Parathyroid adenoma (tissue), 2 donors: ENCODE measurements around the gene ZNF565.

Source experiments
- H2AFZ ChIP-seq: fragments of 300-600 bp; sonication (generic); one replicate; pipeline ENCODE4 v1.7.0; 2017; ENCODE audit warnings: antibody characterized with exemption, mild to moderate bottlenecking
- H3K27ac ChIP-seq: fragments of 300-600 bp; sonication (generic); one replicate; pipeline ENCODE4 v1.7.0; 2017
- H3K27me3 ChIP-seq: fragments of 300-600 bp; sonication (generic); one replicate; pipeline ENCODE4 v1.7.0; 2017; ENCODE audit warnings: low read length; ENCODE audit not compliant: control insufficient read depth, insufficient read depth
- H3K36me3 ChIP-seq: fragments of 300-600 bp; sonication (generic); one replicate; pipeline ENCODE4 v1.7.0; 2017; ENCODE audit warnings: low read length; ENCODE audit not compliant: control insufficient read depth, insufficient read depth
- H3K4me1 ChIP-seq: fragments of 300-600 bp; sonication (generic); one replicate; pipeline ENCODE4 v1.7.0; 2017; ENCODE audit warnings: control low read depth
- H3K4me2 ChIP-seq: fragments of 300-600 bp; sonication (generic); one replicate; pipeline ENCODE4 v1.7.0; 2017; ENCODE audit warnings: low read length
- H3K4me3 ChIP-seq: fragments of 300-600 bp; sonication (generic); one replicate; pipeline ENCODE4 v1.7.0; 2017; ENCODE audit warnings: low read depth, low read length
- H3K79me2 ChIP-seq: fragments of 300-600 bp; sonication (generic); one replicate; pipeline ENCODE4 v1.7.0; 2017; ENCODE audit warnings: control low read depth
- H3K9ac ChIP-seq: fragments of 300-600 bp; sonication (generic); one replicate; pipeline ENCODE4 v1.7.0; 2017; ENCODE audit warnings: mild to moderate bottlenecking
- H3K9me3 ChIP-seq: fragments of 300-600 bp; sonication (generic); one replicate; pipeline ENCODE4 v1.7.0; 2017; ENCODE audit warnings: low read length; ENCODE audit not compliant: control insufficient read depth
- CTCF ChIP-seq: fragments of 300-600 bp; sonication (generic); IDR thresholded peaks from one replicate; pipeline ENCODE4 v1.7.0; 2017; ENCODE audit warnings: antibody characterized with exemption, mild to moderate bottlenecking
- donor health status: primary hyperparathyroidism.

ZNF565 gene

DNA sequence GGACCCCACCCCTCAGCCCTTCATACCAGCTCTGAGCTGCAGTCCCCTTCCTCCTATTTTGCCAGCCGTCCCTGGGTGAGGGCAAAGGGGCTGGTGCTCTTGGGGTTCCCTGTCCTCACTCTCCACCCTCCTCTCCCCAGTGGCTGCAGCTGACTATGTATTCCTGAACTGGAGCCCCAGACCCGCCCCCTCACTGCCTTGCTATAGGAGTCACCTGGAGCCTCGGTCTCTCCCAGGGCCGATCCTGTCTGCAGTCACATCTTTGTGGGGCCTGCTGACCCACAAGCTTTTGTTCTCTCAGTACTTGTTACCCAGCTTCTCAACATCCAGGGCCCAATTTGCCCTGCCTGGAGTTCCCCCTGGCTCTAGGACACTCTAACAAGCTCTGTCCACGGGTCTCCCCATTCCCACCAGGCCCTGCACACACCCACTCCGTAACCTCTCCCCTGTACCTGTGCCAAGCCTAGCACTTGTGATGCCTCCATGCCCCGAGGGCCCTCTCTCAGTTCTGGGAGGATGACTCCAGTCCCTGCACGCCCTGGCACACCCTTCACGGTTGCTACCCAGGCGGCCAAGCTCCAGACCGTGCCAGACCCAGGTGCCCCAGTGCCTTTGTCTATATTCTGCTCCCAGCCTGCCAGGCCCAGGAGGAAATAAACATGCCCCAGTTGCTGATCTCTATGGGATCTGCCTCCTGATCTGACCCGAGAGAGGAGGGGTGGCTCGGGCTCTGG lies 64.6 kb downstream of the ZNF565 start:
- no peaks in the 10 kb centered on the region for H3K36me3 ChIP-seq
- H3K9ac ChIP-seq: no peak overlapping the region
- TF ChIP-seq CTCF: no peak

GRCh38 chr19:36144624-36145023 lies 69.8 kb downstream of the ZNF565 start:
- Histone ChIP-seq H3K36me3 (no peaks in the 10 kb centered on the region), H3K4me3 (no peak overlapping the region), H3K27me3 (no peaks in the 10 kb centered on the region)

More for the DNA sequence above, 64.6 kb downstream of the ZNF565 start:
- no peaks in the 10 kb centered on the region for H3K4me1 ChIP-seq
- no peaks in the 10 kb centered on the region for H3K9me3 ChIP-seq
- no peak overlapping the region for H2AFZ ChIP-seq
- no peaks in the 10 kb centered on the region for H3K27me3 ChIP-seq
- no peak overlapping the region for H3K4me2 ChIP-seq
- peaks cover 7% of the 10 kb centered on the region for H3K79me2 ChIP-seq
- no peak overlapping the region for H3K4me3 ChIP-seq
- H3K27ac ChIP-seq: no peak overlapping the region

DNA sequence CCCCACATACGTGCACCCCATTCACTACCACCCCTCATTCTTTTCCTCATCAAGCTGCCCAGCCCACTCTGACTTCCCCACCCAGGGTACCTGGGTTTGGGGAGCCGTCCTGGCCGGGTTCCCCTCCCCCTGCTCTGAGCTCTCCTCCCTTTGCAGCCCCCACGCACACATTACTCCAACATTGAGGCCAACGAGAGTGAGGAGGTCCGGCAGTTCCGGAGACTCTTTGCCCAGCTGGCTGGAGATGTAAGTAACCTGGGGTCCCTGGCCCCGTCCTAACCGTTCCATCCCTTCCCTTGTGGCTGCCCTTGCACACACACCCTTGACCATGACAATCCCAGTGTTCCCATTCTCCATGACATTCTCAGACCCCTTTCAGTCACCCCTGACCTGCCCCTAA lies 72.0 kb downstream of the ZNF565 start:
- H3K36me3 ChIP-seq: no peaks in the 10 kb centered on the region

More at GRCh38 chr19:36144624-36145023, 69.8 kb downstream of the ZNF565 start:
- no peak overlapping the region for H3K27ac ChIP-seq
- H3K4me2 ChIP-seq: no peak overlapping the region
- H2AFZ ChIP-seq: no peak overlapping the region
- H3K9ac ChIP-seq: no peak overlapping the region
- no peaks in the 10 kb centered on the region for H3K4me1 ChIP-seq
- TF ChIP-seq CTCF: no peak
- H3K9me3 ChIP-seq: no peaks in the 10 kb centered on the region
- H3K79me2 ChIP-seq: peaks cover 9% of the 10 kb centered on the region

DNA sequence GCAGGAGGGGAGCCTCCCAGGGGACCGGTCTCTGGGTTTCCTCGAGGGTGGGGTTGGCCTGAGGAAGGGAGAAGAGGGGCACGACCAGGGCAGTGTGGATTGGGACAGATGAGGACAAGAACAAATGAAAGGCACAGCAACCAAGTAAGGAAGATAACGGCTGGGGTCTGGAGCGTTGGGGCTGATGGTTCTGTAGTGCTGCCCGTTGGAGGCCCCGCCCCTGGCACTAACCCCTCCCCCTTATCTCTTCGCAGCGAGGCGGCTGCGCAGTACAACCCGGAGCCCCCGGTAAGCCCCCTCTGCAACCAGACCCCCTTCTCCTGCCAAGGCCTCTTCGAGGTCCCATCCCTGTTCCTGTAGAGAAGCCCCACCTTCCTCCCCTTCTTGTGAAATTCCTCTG lies 72.4 kb downstream of the ZNF565 start:
- no peak overlapping the region for H2AFZ ChIP-seq
- no peak overlapping the region for H3K4me2 ChIP-seq
- H3K36me3 ChIP-seq: no peaks in the 10 kb centered on the region
- H3K27me3 ChIP-seq: no peaks in the 10 kb centered on the region
- no peak overlapping the region for H3K27ac ChIP-seq
- no peak overlapping the region for H3K9ac ChIP-seq
- H3K9me3 ChIP-seq: no peaks in the 10 kb centered on the region
- H3K79me2 ChIP-seq: peaks cover 9% of the 10 kb centered on the region
- H3K4me3 ChIP-seq: no peak overlapping the region
- no peak for TF ChIP-seq CTCF
- H3K4me1 ChIP-seq: peaks cover under 1% of the 10 kb centered on the region

More for the DNA sequence above, 72.0 kb downstream of the ZNF565 start:
- Histone ChIP-seq H3K4me3 (no peak overlapping the region), H3K79me2 (peaks cover 9% of the 10 kb centered on the region), H2AFZ (no peak overlapping the region), H3K27me3 (no peaks in the 10 kb centered on the region), H3K9ac (no peak overlapping the region), H3K4me1 (no peaks in the 10 kb centered on the region), H3K27ac (no peak overlapping the region), H3K9me3 (no peaks in the 10 kb centered on the region), H3K4me2 (no peak overlapping the region)
- TF ChIP-seq CTCF: no peak
